Jurkat, Clone E6-1 (cell line): ENCODE results near the gene PRDM16.

Source experiments
- DNase-seq: peaks from one replicate; pipeline ENCODE4 v3.0.0-alpha.2; 2011; ENCODE audit warnings: low read depth, low spot score
- H3K4me3 ChIP-seq: 2 replicates; pipeline ENCODE4 v1.5.1; 2011; ENCODE audit warnings: mild to moderate bottlenecking, low read length, control low read depth, moderate library complexity

PRDM16 gene

GRCh38 chr1:3390291-3390690 lies 321.3 kb downstream of the PRDM16 start:
- no peak for DNase-seq
- no peak overlapping the region for H3K4me3 ChIP-seq

- H3K4me3 ChIP-seq, result no peak overlapping the region
- no peak for DNase-seq
Observed at GRCh38 chr1:3391711-3392110, 322.7 kb downstream of the PRDM16 start.

- no peak overlapping the region for H3K4me3 ChIP-seq
- no peak for DNase-seq
Observed at GRCh38 chr1:3393024-3393986, 324.3 kb downstream of the PRDM16 start.

- no peak for DNase-seq
- no peak overlapping the region for H3K4me3 ChIP-seq
Observed at GRCh38 chr1:3393987-3394920, 325.3 kb downstream of the PRDM16 start.

- no peak for DNase-seq
- no peak overlapping the region for H3K4me3 ChIP-seq
Observed at GRCh38 chr1:3396411-3396810, 327.4 kb downstream of the PRDM16 start.

GRCh38 chr1:3397311-3397710 lies 328.3 kb downstream of the PRDM16 start:
- no peak for DNase-seq
- no peak overlapping the region for H3K4me3 ChIP-seq

- H3K4me3 ChIP-seq, result no peak overlapping the region
- DNase-seq, result no peak
Observed at GRCh38 chr1:3398396-3399140, 329.6 kb downstream of the PRDM16 start.

GRCh38 chr1:3399732-3400131 lies 330.7 kb downstream of the PRDM16 start:
- no peak overlapping the region for H3K4me3 ChIP-seq
- DNase-seq, result no peak

- DNase-seq, result no peak
- no peak overlapping the region for H3K4me3 ChIP-seq
Observed at GRCh38 chr1:3401585-3402257, 332.7 kb downstream of the PRDM16 start.

GRCh38 chr1:3402258-3403010 lies 333.4 kb downstream of the PRDM16 start:
- no peak for DNase-seq
- H3K4me3 ChIP-seq, result no peak overlapping the region

- no peak overlapping the region for H3K4me3 ChIP-seq
- no peak for DNase-seq
Observed at GRCh38 chr1:3403011-3403345, 334.0 kb downstream of the PRDM16 start.

- DNase-seq, result no peak
- no peak overlapping the region for H3K4me3 ChIP-seq
Observed at GRCh38 chr1:3403388-3404231, 334.6 kb downstream of the PRDM16 start.

- DNase-seq, result no peak
- H3K4me3 ChIP-seq, result no peak overlapping the region
Observed at GRCh38 chr1:3404301-3404700, 335.3 kb downstream of the PRDM16 start.

- no peak for DNase-seq
- H3K4me3 ChIP-seq, result no peak overlapping the region
Observed at GRCh38 chr1:3404801-3405200, 335.8 kb downstream of the PRDM16 start.

- DNase-seq, result no peak
- H3K4me3 ChIP-seq, result no peak overlapping the region
Observed at GRCh38 chr1:3405491-3405890, 336.5 kb downstream of the PRDM16 start.

- no peak for DNase-seq
- H3K4me3 ChIP-seq, result no peak overlapping the region
Observed at GRCh38 chr1:3405974-3406867, 337.2 kb downstream of the PRDM16 start.
